Measurements from ENCODE around the gene EPB41L4B. TPM values are rescaled to one million over a fixed set of nuclear protein-coding genes. Genes with fewer than 3 reads are reported as not detected.

The EPB41L4B gene
- total and polyA plus RNA-seq, 3 donors from 2014 or later, result 10.9 to 14.5 (median 14.3) TPM

DNA sequence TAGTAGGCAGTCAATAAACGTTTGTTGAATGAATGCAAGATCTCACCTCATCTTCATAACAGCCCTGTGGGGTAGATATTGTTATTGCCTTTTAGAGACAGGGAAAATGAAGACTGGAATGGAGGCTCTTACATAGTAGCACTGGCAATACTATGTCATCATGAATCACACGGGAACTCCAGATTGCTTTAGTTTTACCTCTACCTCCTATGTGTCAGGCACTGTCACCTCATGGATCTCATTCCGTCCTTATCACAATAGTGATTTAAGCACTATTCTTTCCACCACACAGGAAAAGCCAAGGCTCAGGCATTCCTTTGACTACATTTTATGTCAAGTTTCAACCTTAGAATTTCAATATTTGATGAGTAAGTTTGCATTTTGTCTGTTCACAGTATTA lies 2.9 kb upstream of the EPB41L4B start:
- intact Hi-C loops (cut with DNase I; ENCODE audit: low total_unique reads), result no loop called here
- DNase-seq, result no peak
- WGBS, 2 donors, result 76 to 87% methylated on average over 3 of the region's 3 CpGs

DNA sequence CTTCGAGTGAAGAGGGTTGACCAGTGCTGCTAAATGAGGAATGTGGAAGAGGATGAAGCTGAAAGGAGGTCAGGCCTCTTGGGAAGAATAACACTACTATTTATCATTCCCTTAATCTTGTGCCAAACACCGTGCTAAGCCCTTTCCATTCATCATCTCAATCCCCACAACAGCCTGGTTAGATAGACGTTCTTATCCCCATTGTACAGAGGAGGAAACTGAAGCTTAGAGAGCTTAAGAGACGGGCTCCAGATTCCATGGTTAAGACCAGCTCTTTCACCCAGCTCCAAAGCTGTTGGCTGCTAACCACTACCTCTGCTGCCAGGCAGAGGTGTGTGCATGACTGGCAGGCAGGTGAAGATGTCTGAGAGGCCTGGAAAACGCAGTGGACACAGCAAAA lies 868 bp upstream of the EPB41L4B start:
- WGBS, 2 donors, result 29 to 46% methylated on average over 5 of the region's 5 CpGs
- TF ChIP-seq, protein P1, sequence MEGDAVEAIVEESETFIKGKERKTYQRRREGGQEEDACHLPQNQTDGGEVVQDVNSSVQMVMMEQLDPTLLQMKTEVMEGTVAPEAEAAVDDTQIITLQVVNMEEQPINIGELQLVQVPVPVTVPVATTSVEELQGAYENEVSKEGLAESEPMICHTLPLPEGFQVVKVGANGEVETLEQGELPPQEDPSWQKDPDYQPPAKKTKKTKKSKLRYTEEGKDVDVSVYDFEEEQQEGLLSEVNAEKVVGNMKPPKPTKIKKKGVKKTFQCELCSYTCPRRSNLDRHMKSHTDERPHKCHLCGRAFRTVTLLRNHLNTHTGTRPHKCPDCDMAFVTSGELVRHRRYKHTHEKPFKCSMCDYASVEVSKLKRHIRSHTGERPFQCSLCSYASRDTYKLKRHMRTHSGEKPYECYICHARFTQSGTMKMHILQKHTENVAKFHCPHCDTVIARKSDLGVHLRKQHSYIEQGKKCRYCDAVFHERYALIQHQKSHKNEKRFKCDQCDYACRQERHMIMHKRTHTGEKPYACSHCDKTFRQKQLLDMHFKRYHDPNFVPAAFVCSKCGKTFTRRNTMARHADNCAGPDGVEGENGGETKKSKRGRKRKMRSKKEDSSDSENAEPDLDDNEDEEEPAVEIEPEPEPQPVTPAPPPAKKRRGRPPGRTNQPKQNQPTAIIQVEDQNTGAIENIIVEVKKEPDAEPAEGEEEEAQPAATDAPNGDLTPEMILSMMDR (IDR thresholded peaks at IDR 0.05), result no peak
- no peak for TF ChIP-seq POLR2A (IDR thresholded peaks at IDR 0.05)
- no peaks in the 10 kb centered on the region for H3K27me3 ChIP-seq
- H3K9me3 ChIP-seq, result no peaks in the 10 kb centered on the region
- H3K4me1 ChIP-seq, result no peaks in the 10 kb centered on the region
- no peak overlapping the region for H3K4me3 ChIP-seq
- H3K36me3 ChIP-seq (ENCODE audit: low read depth, missing control alignments), result no peaks in the 10 kb centered on the region
- DNase-seq, result no peak
- H3K27ac ChIP-seq, result no peak overlapping the region
- intact Hi-C loops (cut with DNase I; ENCODE audit: low total_unique reads), result no loop called here

More for the DNA sequence above, 2.9 kb upstream of the EPB41L4B start:
- no peaks in the 10 kb centered on the region for H3K27me3 ChIP-seq
- no peaks in the 10 kb centered on the region for H3K36me3 ChIP-seq (ENCODE audit: low read depth, missing control alignments)
- no peaks in the 10 kb centered on the region for H3K9me3 ChIP-seq
- TF ChIP-seq POLR2A (IDR thresholded peaks at IDR 0.05), result no peak
- TF ChIP-seq, protein P1 (IDR thresholded peaks at IDR 0.05), result no peak
- no peak overlapping the region for H3K4me3 ChIP-seq
- H3K27ac ChIP-seq, result no peak overlapping the region
- no peaks in the 10 kb centered on the region for H3K4me1 ChIP-seq

DNA sequence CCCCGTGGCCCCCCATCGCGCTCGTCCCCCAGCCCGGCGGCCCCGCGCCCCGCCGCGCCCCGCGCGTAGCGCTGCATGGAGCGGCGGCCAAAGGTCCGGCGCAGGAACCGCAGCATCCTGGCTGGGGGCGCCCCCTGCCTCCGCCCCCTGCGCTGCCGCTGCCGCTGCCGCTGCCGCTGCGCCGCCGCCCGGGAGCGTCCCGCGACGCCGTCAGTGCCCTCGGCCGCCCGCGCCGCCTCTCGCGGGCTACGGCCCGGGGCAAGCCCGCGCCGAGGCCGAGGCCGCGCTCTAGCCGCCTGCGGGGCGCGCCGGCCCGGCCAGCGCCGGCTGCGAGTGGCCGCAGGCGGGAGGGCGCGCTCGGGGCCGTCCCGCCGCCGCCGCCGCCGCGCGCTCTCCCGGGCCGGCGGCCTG lies 523 bp downstream of the EPB41L4B start:
- no peaks in the 10 kb centered on the region for H3K27me3 ChIP-seq
- H3K36me3 ChIP-seq (ENCODE audit: low read depth, missing control alignments), result no peaks in the 10 kb centered on the region
- no peak for TF ChIP-seq POLR2A (IDR thresholded peaks at IDR 0.05)
- no peak for DNase-seq
- no CpG with 5 or more reads among the region's 77 CpGs for WGBS, 2 donors
- intact Hi-C loops (cut with DNase I; ENCODE audit: low total_unique reads), result no loop called here
- H3K9me3 ChIP-seq, result no peaks in the 10 kb centered on the region
- H3K27ac ChIP-seq, result no peak overlapping the region
- H3K4me3 ChIP-seq, result no peak overlapping the region
- H3K4me1 ChIP-seq, result no peaks in the 10 kb centered on the region

DNA sequence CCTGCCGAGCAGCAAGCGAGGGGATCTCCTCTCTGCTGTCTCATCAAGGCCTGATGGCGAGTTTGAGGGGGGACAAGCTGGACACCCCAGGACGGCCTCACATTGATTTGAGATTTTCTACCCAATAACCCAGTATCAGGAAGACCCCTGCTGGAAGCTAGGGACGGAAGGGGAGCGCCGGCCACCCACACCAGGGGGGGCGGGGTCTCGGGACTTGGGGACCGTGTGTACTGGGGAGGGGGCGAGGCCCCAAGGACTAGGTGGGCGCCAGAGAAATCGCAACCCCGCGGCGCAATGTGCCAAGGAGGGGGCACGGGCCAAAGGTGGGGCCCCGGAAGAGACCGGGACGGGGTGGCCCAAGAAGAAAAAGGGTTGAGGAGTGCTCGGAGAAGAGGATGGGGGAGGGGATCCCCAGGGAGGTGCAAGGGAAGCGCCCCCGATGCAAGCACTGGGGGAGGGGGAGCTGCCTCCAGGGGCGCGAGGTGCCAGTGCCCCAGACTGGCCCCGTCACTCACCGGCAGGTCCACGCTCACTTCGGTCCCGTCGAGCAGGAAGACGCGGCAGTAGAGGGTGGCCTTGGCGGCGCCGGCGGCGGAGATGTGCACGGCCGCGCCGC lies 1.1 kb downstream of the EPB41L4B start:
- Histone ChIP-seq H3K27me3 (no peaks in the 10 kb centered on the region), H3K4me1 (no peaks in the 10 kb centered on the region), H3K9me3 (no peaks in the 10 kb centered on the region), H3K4me3 (peak overlapping the region; percentile 44 to 60), H3K27ac (no peak overlapping the region), H3K36me3 (ENCODE audit: low read depth, missing control alignments) (no peaks in the 10 kb centered on the region)
- no peak for DNase-seq
- TF ChIP-seq, protein P1 (IDR thresholded peaks at IDR 0.05), result no peak
- TF ChIP-seq POLR2A (IDR thresholded peaks at IDR 0.05), result no peak
- intact Hi-C loops (cut with DNase I; ENCODE audit: low total_unique reads), result no loop called here
- WGBS, 2 donors, result 4% methylated on average over 38 to 42 of the region's 42 CpGs

DNA sequence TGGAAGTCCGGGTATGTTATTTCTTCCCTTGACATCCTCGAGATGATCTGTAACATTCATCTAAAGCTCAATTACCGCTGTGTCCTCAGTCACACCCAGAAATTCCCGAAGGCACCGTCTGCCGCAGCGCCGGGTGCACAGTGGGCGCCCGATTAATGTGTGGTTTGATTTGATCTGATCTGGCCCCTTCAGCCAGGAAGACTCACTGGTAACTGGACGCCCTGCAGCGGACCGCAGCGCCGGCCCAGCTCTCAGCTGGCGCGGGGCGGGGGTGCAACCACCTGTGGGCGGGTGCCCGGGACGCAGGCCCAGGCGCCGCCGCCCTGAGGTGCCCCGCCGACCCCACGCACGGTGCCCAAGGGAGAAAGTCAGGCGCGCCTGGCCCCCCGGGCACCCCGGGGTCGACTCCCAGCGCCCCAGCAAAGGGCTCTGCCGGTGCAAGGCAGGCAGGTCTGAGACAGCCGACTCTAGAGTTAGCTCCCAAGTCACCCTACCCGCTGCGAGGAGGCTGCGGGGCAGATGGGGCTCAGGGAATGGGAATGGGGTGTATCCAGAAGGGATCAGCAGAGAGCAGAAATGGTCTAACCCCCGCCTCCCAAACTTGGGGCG lies 1.7 kb downstream of the EPB41L4B start:
- intact Hi-C loops (cut with DNase I; ENCODE audit: low total_unique reads), result no loop called here

More for the DNA sequence above, 1.7 kb downstream of the EPB41L4B start:
- Histone ChIP-seq H3K36me3 (ENCODE audit: low read depth, missing control alignments) (no peaks in the 10 kb centered on the region), H3K4me3 (peak overlapping the region; percentile 44 to 60), H3K27ac (peak overlapping the region in 1 of 2 donors; percentile 24), H3K4me1 (no peaks in the 10 kb centered on the region), H3K9me3 (no peaks in the 10 kb centered on the region), H3K27me3 (no peaks in the 10 kb centered on the region)
- no peak for DNase-seq
- no peak for TF ChIP-seq POLR2A (IDR thresholded peaks at IDR 0.05)
- TF ChIP-seq, protein P1 (IDR thresholded peaks at IDR 0.05), result no peak
- 11 to 15% methylated on average over 8 to 41 of the region's 41 CpGs for WGBS, 2 donors
